G401.6 (cell line): ENCODE measurements around the gene ASTN1.

Experiments used
- FAIRE-seq: peaks from 2 replicates; lab custom pipeline; 2012; peaks lifted over from hg19 to GRCh38; lab: Jason Lieb, UNC

The ASTN1 gene

GRCh38 chr1:176925223-176925622, 239.3 kb downstream of the ASTN1 start:
- no peak for FAIRE-seq

GRCh38 chr1:176923283-176923682, 241.2 kb downstream of the ASTN1 start:
- FAIRE-seq = no peak

GRCh38 chr1:176919386-176920378, 244.8 kb downstream of the ASTN1 start:
- no peak for FAIRE-seq

DNA sequence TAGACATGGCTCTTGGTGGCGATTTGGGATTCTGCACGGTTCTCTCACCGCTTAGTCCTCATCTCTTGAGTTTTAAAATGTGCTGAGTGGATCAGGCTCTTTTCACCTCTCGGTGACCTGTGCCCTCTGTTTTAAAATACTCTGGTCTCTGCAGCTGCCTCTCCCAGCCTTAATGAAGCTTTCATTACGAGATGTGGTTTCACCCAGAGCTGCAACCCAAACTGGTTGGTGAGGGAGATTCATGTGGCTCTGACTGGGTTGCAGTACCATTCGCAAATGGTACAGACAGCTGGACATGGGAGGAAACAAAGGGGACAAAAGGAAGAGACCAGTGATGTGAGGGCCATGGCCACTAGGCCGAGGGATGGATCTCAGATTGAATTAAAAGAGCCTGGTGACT, 258.9 kb downstream of the ASTN1 start:
- FAIRE-seq = no peak

GRCh38 chr1:176904057-176904751, 260.3 kb downstream of the ASTN1 start:
- FAIRE-seq = no peak

- no peak for FAIRE-seq
These were observed 261.0 kb downstream of the ASTN1 start for GRCh38 chr1:176903474-176903873.

- FAIRE-seq = no peak
These were observed 265.2 kb downstream of the ASTN1 start for GRCh38 chr1:176899321-176899720.

- FAIRE-seq = peak; percentile 83
These were observed 266.9 kb downstream of the ASTN1 start for GRCh38 chr1:176897350-176898236.

GRCh38 chr1:176896216-176896615, 268.3 kb downstream of the ASTN1 start:
- no peak for FAIRE-seq

- FAIRE-seq = no peak
These were observed 270.1 kb downstream of the ASTN1 start for GRCh38 chr1:176894450-176894849.

GRCh38 chr1:176893625-176894352, 270.7 kb downstream of the ASTN1 start:
- no peak for FAIRE-seq

DNA sequence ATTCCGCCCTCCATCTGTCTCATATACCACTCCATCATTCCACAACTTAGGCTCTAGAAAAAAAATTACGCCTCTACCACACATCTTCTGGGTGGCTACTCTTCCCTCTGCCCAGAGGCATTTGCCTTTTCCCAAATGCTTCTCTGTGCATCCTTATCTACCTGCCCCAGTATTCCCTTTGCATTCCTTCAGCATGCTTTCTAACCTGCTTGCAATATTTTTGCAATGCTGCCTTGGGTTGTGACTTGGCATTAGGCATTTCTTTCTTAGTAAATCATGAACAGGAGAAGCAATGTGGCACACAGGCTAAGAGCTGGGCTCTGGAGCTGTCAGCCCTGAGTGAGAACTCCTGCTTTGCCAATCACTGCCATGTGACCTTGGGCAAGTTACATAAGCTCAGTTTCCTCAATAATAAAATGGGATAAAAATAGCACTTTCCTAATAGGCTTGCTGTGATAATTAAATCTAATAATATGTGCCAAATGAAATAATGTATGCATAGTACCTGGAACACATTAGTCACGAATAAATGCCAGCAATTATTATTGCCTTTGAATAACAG, 276.0 kb downstream of the ASTN1 start:
- FAIRE-seq = no peak

- FAIRE-seq = no peak
These were observed 278.8 kb downstream of the ASTN1 start for GRCh38 chr1:176885751-176886150.

- no peak for FAIRE-seq
These were observed 279.2 kb downstream of the ASTN1 start for GRCh38 chr1:176885341-176885740.

- FAIRE-seq = no peak
These were observed 279.6 kb downstream of the ASTN1 start for GRCh38 chr1:176884911-176885310.

DNA sequence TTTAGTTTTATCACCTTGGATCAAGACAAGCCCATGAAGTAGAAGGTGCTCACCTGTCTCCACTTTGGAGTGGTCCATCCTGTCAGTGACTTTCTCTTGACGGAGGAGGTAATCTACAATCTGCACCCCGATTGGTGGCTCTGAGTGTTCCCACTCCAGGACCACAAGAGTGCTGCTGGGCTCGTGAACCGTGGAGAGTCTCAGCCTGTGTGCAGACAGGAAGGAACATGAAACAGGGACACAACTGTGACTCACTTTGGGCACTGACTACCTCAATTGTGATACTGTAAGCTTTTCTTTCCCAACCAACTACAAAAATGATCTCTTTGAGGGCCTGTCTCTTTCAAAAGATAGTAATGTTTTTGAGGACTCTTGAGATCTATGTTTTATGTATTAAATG, 280.2 kb downstream of the ASTN1 start:
- no peak for FAIRE-seq

DNA sequence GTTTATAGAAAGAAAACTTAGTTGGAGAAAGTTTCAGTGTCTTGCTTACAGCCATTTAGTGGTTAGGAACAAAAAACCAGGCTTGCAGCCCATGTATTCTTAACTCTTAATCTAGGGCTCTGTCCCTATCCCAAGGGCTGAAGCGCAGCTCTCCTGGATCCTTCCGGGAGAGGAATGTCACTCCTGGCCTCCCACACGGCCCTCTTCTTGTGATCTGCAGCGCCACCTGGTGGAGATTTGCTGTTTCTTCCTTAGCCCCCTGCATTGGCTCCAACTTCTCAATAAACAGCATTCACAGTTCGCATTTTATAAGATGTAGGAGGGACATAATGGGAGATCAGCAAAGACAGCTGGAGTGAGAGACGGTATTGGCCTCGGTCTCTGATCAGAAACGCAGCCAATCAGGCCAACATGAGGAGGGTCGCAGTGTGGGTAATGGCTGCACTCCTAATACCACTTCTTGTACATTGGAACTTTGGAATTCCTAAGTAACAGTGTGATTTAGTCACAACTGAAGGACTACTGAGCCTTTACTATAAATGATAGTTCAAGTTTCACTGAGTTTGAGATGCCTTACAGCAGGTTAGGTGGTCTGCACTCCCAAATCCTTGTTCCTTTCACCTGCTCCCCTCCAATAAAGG, 283.4 kb downstream of the ASTN1 start:
- FAIRE-seq = no peak

DNA sequence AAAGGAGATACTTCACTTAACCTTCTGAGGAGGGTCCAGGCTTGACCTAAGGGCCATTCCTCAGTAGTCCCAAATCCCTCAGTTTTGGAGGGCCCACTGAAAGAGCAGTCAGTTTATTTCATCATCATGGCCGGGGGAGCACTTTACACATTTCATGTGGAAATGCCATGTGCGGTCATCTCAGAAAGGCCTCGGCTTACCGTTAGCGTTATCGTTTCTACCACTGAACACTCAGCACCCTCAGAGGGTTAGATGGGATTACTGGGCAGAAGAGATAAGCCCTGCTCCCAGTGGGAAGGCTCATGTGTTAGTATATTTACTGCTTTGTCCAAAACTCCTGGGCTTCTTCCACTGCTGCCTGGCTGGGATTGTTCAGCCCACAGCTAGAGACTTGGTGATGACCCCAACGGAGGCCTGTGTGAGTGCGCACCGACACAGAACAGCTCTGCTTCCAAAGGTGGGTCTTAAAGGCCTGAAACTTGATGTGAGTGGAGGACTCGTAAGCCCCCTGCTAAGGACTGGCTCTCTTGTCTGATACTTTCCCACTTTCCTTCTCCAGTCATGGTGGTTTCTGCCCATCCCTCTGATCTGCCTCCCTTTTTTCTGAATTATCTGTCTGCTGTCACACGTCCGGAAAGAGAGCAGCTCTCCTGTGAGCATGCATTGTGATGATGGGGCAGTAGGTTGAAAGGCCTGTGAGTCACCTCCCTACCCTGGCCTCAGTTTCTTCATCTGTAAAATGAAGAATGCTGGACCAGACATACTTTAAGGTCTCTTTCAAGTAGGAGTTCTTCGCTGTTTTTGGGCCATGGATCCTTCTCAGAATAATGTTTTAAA, 284.5 kb downstream of the ASTN1 start:
- no peak for FAIRE-seq

DNA sequence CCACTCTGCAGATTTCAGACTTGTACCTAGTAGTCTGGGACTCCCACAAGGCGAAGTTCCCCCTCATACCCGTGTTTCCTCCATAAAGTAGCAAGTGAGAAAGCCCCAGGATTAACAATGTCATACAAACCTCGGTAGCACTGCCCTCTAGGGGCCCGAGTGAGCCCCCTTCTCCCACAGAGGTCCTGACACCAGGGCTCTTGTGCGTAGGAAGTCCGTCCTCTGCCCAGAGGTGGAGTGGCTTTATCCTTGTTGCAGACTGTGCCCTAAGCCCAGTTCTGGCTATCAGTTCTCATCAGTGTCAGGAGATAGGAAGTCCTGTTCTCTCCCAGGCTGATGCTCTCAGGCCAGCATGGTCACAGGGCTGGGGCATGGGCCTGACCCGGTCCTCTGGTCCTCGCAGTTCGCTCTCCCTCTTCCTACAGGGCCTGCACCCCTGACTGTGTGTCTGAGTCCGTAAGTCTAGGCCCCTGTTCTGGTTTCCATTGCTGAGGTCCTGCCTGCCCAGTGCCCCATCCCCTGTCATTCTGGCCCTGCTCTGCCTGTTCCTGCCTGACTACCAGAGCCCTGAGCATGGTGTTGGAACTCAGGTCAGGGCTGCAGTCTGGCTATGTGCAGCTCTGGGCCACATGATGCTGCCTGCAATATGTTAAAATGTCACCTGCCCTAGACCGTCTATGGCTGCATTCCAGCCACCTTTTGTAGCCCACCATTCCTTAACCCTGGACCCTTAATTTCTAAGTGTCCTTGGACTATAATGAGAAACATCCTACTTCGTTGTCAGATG, 285.6 kb downstream of the ASTN1 start:
- no peak for FAIRE-seq
